Progenitor cell of endocrine pancreas (in vitro differentiated cells): Measurements from ENCODE around the gene TRIM5. TPM values are rescaled to one million over a fixed set of nuclear protein-coding genes. Genes with fewer than 3 reads are reported as not detected.

ENCODE experiments used
- DNase-seq: peaks from one replicate; pipeline ENCODE4 v3.0.0; 2021; ENCODE audit warnings: low spot score; ENCODE audit not compliant: unreplicated experiment
- H3K27ac Mint-ChIP-seq: 2 replicates; pipeline ENCODE4 v1.8.0; 2021; ENCODE audit warnings: mild to moderate bottlenecking, moderate library complexity, mixed read lengths
- H3K27me3 Mint-ChIP-seq: 2 replicates; pipeline ENCODE4 v1.8.0; 2021; ENCODE audit warnings: mixed read lengths
- H3K36me3 Mint-ChIP-seq: 2 replicates; pipeline ENCODE4 v1.8.0; 2022; ENCODE audit warnings: mixed read lengths; ENCODE audit not compliant: insufficient read depth
- H3K4me1 Mint-ChIP-seq: 2 replicates; pipeline ENCODE4 v1.8.0; 2021; ENCODE audit warnings: low read depth, mixed read lengths
- H3K4me3 Mint-ChIP-seq: 2 replicates; pipeline ENCODE4 v1.8.0; 2021; ENCODE audit warnings: low read depth, mild to moderate bottlenecking, moderate library complexity, mixed read lengths
- H3K9me3 Mint-ChIP-seq: 2 replicates; pipeline ENCODE4 v1.8.0; 2021; ENCODE audit warnings: low read depth, mixed read lengths
- total RNA-seq: library from RNA; stranded (reverse); gene quantifications from 2 replicates; pipeline ENCODE4 v1.2.1, GENCODE V29; 2021
- TF ChIP-seq, protein P1 (sequence below): fragments of 200-600 bp; sonication (generic); IDR thresholded peaks from one replicate; pipeline ENCODE4 v1.5.0; 2021; ENCODE audit warnings: antibody characterized with exemption, mild to moderate bottlenecking; ENCODE audit not compliant: unreplicated experiment

The TRIM5 gene
- total RNA-seq, 1 donor from 2014 or later = 40.8 TPM

- no peaks in the 10 kb centered on the region for H3K27me3 Mint-ChIP-seq
- H3K4me3 Mint-ChIP-seq = no peak overlapping the region
- DNase-seq = no peak
- peaks cover 6% of the 10 kb centered on the region for H3K9me3 Mint-ChIP-seq
- H3K4me1 Mint-ChIP-seq = peaks cover 11% of the 10 kb centered on the region
- peaks cover 9% of the 10 kb centered on the region for H3K36me3 Mint-ChIP-seq
- H3K27ac Mint-ChIP-seq = no peak overlapping the region
- TF ChIP-seq, protein P1, sequence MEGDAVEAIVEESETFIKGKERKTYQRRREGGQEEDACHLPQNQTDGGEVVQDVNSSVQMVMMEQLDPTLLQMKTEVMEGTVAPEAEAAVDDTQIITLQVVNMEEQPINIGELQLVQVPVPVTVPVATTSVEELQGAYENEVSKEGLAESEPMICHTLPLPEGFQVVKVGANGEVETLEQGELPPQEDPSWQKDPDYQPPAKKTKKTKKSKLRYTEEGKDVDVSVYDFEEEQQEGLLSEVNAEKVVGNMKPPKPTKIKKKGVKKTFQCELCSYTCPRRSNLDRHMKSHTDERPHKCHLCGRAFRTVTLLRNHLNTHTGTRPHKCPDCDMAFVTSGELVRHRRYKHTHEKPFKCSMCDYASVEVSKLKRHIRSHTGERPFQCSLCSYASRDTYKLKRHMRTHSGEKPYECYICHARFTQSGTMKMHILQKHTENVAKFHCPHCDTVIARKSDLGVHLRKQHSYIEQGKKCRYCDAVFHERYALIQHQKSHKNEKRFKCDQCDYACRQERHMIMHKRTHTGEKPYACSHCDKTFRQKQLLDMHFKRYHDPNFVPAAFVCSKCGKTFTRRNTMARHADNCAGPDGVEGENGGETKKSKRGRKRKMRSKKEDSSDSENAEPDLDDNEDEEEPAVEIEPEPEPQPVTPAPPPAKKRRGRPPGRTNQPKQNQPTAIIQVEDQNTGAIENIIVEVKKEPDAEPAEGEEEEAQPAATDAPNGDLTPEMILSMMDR = no peak
These were observed 44.9 kb downstream of the TRIM5 start for GRCh38 chr11:5639953-5640352.

DNA sequence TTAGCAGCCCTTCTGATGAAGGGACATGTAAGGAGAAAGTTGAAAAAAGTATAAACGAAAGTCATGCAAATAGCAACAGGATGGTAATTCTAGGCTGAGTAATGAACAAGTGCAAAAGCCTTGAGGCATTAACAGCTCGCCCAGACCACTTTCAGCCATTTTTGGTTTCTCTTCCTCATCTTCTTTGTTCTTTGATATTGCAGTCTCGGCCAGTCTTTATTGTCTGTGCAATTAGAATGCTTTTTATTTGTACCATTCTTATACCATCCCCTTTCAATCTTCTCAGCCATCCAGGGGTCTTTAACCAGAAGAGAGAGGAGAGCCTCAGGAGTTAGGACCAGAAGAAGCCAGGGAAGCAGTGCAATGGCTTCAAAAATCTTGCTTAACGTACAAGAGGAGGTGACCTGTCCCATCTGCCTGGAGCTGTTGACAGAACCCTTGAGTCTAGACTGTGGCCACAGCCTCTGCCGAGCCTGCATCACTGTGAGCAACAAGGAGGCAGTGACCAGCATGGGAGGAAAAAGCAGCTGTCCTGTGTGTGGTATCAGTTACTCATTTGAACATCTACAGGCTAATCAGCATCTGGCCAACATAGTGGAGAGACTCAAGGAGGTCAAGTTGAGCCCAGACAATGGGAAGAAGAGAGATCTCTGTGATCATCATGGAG is 52.8 kb downstream of the TRIM5 start:
- H3K9me3 Mint-ChIP-seq = peaks cover 5% of the 10 kb centered on the region
- no peak overlapping the region for H3K4me3 Mint-ChIP-seq
- H3K27me3 Mint-ChIP-seq = no peaks in the 10 kb centered on the region
- TF ChIP-seq, protein P1 = no peak
- no peak overlapping the region for H3K27ac Mint-ChIP-seq
- DNase-seq = no peak
- peaks cover 5% of the 10 kb centered on the region for H3K4me1 Mint-ChIP-seq
- peaks cover 6% of the 10 kb centered on the region for H3K36me3 Mint-ChIP-seq

DNA sequence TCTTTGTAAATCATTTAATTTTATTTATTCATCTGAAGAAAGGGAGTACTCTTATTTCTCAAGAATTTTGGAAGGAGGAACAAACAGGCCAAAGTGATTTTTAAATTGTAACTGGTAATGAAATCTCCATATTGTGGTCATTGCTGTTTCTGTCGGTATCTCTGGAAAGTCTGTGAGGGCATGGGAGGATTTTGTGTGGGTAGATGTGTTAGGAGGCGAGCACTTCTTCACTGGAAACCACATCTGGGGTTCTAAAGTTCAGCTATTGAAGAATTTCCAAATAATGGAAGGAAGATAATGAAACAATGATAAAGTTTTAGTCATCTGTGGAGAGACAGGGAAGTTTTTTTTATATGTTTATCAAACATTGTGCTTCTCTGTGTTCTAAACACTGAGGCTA is 53.5 kb downstream of the TRIM5 start:
- DNase-seq = no peak
- TF ChIP-seq, protein P1 = no peak
- Mint-ChIP-seq H3K4me1 (peaks cover 5% of the 10 kb centered on the region), H3K36me3 (peaks cover 6% of the 10 kb centered on the region), H3K27ac (no peak overlapping the region), H3K4me3 (no peak overlapping the region), H3K9me3 (peaks cover 5% of the 10 kb centered on the region), H3K27me3 (no peaks in the 10 kb centered on the region)

GRCh38 chr11:5626196-5626595 is 58.7 kb downstream of the TRIM5 start:
- TF ChIP-seq, protein P1 = no peak
- DNase-seq = no peak
- no peak overlapping the region for H3K4me3 Mint-ChIP-seq
- peaks cover 5% of the 10 kb centered on the region for H3K9me3 Mint-ChIP-seq
- no peak overlapping the region for H3K27ac Mint-ChIP-seq
- peaks cover 2% of the 10 kb centered on the region for H3K36me3 Mint-ChIP-seq
- no peaks in the 10 kb centered on the region for H3K27me3 Mint-ChIP-seq
- H3K4me1 Mint-ChIP-seq = peaks cover 23% of the 10 kb centered on the region

DNA sequence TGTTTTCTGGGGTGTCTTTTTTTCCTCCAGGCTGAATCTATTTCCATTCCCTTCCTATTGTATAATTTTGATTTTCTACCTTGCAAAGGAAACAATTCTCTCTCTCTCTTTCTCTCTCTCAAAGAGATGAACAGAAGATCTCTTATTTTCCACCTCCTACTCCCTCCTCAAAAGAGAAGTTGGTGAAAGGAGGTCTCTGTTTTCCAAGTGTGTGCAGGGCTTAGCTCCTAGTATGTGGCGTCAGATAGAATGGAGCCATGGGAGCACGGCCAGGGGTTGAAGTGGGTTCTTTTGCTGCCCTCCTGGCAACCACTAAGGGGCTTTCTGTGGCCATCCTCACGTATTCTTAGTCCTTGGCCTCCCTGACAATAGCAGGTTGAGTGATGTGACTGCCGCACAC is 59.6 kb downstream of the TRIM5 start:
- peak overlapping the region; percentile 67 for H3K27ac Mint-ChIP-seq
- H3K4me1 Mint-ChIP-seq = peaks cover 32% of the 10 kb centered on the region
- TF ChIP-seq, protein P1 = no peak
- DNase-seq = no peak
- peak overlapping the region; percentile 31 for H3K4me3 Mint-ChIP-seq
- no peaks in the 10 kb centered on the region for H3K27me3 Mint-ChIP-seq
- H3K9me3 Mint-ChIP-seq = peaks cover 5% of the 10 kb centered on the region
- H3K36me3 Mint-ChIP-seq = peaks cover 2% of the 10 kb centered on the region
